GM10266 (cell line): ENCODE data around the gene IKZF3.
A peak's percentile ranks its signal among the peaks of the same experiment; 100 is the strongest.
"Not testable (repeated sequence)": the region's sequence is repeated elsewhere in the genome, so short reads cannot be mapped to it uniquely, and the experiment has no call there.

Experiments used
- DNase-seq: peaks from one replicate; pipeline ENCODE4 v3.0.0; 2012; ENCODE audit errors: extremely low spot score
- TF ChIP-seq, protein P1 (sequence below): IDR thresholded peaks from 2 replicates; pipeline ENCODE4 v1.5.1; 2012; ENCODE audit warnings: mild to moderate bottlenecking, low read depth; ENCODE audit not compliant: control insufficient read depth, insufficient read depth; ENCODE audit errors: missing control alignments

Gene IKZF3

GRCh38 chr17:39867880-39868553 is 3.9 kb upstream of the IKZF3 start, which contains the start of gene ZPBP2:
TSS of gene ZPBP2 (plus strand) at chr17:39868202. CDS start at chr17:39868355, 153 bp downstream.
- DNase-seq: no peak
- TF ChIP-seq, protein P1, sequence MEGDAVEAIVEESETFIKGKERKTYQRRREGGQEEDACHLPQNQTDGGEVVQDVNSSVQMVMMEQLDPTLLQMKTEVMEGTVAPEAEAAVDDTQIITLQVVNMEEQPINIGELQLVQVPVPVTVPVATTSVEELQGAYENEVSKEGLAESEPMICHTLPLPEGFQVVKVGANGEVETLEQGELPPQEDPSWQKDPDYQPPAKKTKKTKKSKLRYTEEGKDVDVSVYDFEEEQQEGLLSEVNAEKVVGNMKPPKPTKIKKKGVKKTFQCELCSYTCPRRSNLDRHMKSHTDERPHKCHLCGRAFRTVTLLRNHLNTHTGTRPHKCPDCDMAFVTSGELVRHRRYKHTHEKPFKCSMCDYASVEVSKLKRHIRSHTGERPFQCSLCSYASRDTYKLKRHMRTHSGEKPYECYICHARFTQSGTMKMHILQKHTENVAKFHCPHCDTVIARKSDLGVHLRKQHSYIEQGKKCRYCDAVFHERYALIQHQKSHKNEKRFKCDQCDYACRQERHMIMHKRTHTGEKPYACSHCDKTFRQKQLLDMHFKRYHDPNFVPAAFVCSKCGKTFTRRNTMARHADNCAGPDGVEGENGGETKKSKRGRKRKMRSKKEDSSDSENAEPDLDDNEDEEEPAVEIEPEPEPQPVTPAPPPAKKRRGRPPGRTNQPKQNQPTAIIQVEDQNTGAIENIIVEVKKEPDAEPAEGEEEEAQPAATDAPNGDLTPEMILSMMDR: no peak

GRCh38 chr17:39867084-39867879 is 3.2 kb upstream of the IKZF3 start:
- DNase-seq: peak; percentile 84
- TF ChIP-seq, protein P1: no peak

- TF ChIP-seq, protein P1: no peak
- DNase-seq: no peak
These were observed 2.1 kb upstream of the IKZF3 start for GRCh38 chr17:39866013-39866730.

GRCh38 chr17:39863244-39863917 is 731 bp downstream of the IKZF3 start:
- TF ChIP-seq, protein P1: no peak

DNA sequence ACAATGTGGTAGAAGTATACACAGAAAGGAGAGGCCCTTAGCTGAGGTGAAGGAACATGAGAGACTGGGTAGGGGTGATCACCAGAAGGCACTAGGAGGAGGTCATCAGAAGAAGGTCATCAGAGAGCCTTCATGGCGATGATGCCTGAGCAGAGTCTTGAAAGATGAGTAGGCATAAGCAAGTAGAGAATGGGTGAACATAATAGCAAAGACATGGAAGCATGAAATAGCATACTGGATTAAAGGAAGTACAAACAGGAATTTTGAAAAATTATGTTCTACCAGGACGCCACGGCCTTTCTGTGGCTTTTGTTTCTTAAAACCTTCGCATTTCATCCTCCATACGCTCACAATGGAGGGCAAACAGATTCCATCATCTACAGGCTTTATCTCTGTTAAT is 2.9 kb downstream of the IKZF3 start:
- no peak for DNase-seq
- TF ChIP-seq, protein P1: no peak

More at GRCh38 chr17:39863244-39863917, 731 bp downstream of the IKZF3 start:
- DNase-seq: no peak

GRCh38 chr17:39855911-39856649 is 8.0 kb downstream of the IKZF3 start:
- not testable (repeated sequence) for DNase-seq
